Measurements from ENCODE around the gene CELA2A.
A peak's percentile ranks its signal among the peaks of the same experiment; 100 is the strongest.
"Not testable (repeated sequence)": the region's sequence is repeated elsewhere in the genome, so short reads cannot be mapped to it uniquely, and the experiment has no call there.

Gene CELA2A

GRCh38 chr1:15444468-15445389 lies 11.8 kb upstream of the CELA2A start:
- DNase-seq (ENCODE audit: low spot score) (no peak), FAIRE-seq (no peak)

GRCh38 chr1:15445390-15446122 lies 11.0 kb upstream of the CELA2A start:
- DNase-seq (ENCODE audit: low spot score) (no peak), FAIRE-seq (no peak)

GRCh38 chr1:15446212-15446611 lies 10.3 kb upstream of the CELA2A start:
- FAIRE-seq (no peak), DNase-seq (ENCODE audit: low spot score) (no peak)

GRCh38 chr1:15448877-15449462 lies 7.6 kb upstream of the CELA2A start:
- no peak for FAIRE-seq
- no peak for DNase-seq (ENCODE audit: low spot score)

GRCh38 chr1:15449567-15449966 lies 7.0 kb upstream of the CELA2A start:
- FAIRE-seq (no peak), DNase-seq (ENCODE audit: low spot score) (no peak)

- FAIRE-seq (no peak), DNase-seq (ENCODE audit: low spot score) (no peak)
Observed at GRCh38 chr1:15451014-15451722, 5.4 kb upstream of the CELA2A start.

GRCh38 chr1:15452216-15452615 lies 4.3 kb upstream of the CELA2A start:
- no peak for FAIRE-seq

GRCh38 chr1:15452866-15453571 lies 3.5 kb upstream of the CELA2A start:
- FAIRE-seq = no peak

More at GRCh38 chr1:15452216-15452615, 4.3 kb upstream of the CELA2A start:
- DNase-seq (ENCODE audit: low spot score) = no peak

GRCh38 chr1:15453734-15454133 lies 2.8 kb upstream of the CELA2A start:
- FAIRE-seq = no peak
- DNase-seq (ENCODE audit: low spot score) = no peak

More at GRCh38 chr1:15452866-15453571, 3.5 kb upstream of the CELA2A start:
- no peak for DNase-seq (ENCODE audit: low spot score)

GRCh38 chr1:15454256-15454655 lies 2.3 kb upstream of the CELA2A start:
- FAIRE-seq = no peak
- no peak for DNase-seq (ENCODE audit: low spot score)

GRCh38 chr1:15455522-15455921 lies 1.0 kb upstream of the CELA2A start:
- FAIRE-seq (peak; percentile 13), DNase-seq (ENCODE audit: low spot score) (no peak)

GRCh38 chr1:15457585-15457984 lies 1.1 kb downstream of the CELA2A start:
- FAIRE-seq (no peak), DNase-seq (ENCODE audit: low spot score) (no peak)

- FAIRE-seq; DNase-seq (ENCODE audit: low spot score): not testable (repeated sequence)
Observed at GRCh38 chr1:15458388-15458787, 1.9 kb downstream of the CELA2A start.

GRCh38 chr1:15459771-15460707 lies 3.5 kb downstream of the CELA2A start:
- DNase-seq (ENCODE audit: low spot score) (no peak), FAIRE-seq (no peak)

- FAIRE-seq = no peak
- DNase-seq (ENCODE audit: low spot score) = no peak
Observed at GRCh38 chr1:15460708-15461095, 4.2 kb downstream of the CELA2A start.

- not testable (repeated sequence) for DNase-seq (ENCODE audit: low spot score); FAIRE-seq
Observed at GRCh38 chr1:15463064-15463800, 6.7 kb downstream of the CELA2A start.

- DNase-seq (ENCODE audit: low spot score); FAIRE-seq: not testable (repeated sequence)
Observed at GRCh38 chr1:15463926-15464322, 7.4 kb downstream of the CELA2A start.

GRCh38 chr1:15465674-15466073 lies 9.1 kb downstream of the CELA2A start:
- FAIRE-seq (no peak), DNase-seq (ENCODE audit: low spot score) (no peak)

Measured in urothelium cell line (cell line).